Keratinocyte (primary cell): ENCODE data around the gene EQTN. TPM values are rescaled to one million over a fixed set of nuclear protein-coding genes. Genes with fewer than 3 reads are reported as not detected.

Source experiments
- DNase-seq: peaks from one replicate; pipeline ENCODE4 v3.0.0-alpha.2; 2011; ENCODE audit warnings: low read depth, missing footprints, low spot score
- FAIRE-seq: peaks from 2 replicates; lab custom pipeline; 2011; peaks lifted over from hg19 to GRCh38; lab: Jason Lieb, UNC
- H2AFZ ChIP-seq: 2 replicates; pipeline ENCODE4 v1.6.0; 2012; ENCODE audit warnings: low read length, control low read depth, inconsistent platforms; ENCODE audit not compliant: control insufficient read depth
- H3K27ac ChIP-seq: 2 replicates; pipeline ENCODE4 v1.5.1; 2011; ENCODE audit warnings: low read length; ENCODE audit not compliant: control insufficient read depth, insufficient read depth
- H3K27me3 ChIP-seq: 3 replicates; pipeline ENCODE4 v1.6.0; 2011; ENCODE audit warnings: low read length; ENCODE audit not compliant: control insufficient read depth, insufficient read depth; ENCODE audit errors: extremely low read depth
- H3K36me3 ChIP-seq, 2 experiments: 2 replicates in 1 of 2; 3 replicates in 1 of 2; pipeline ENCODE4 v1.5.1; 2011; ENCODE audit warnings: low read length in 2 of 2, mild to moderate bottlenecking in 1 of 2; ENCODE audit not compliant: control insufficient read depth in 2 of 2, insufficient read depth in 2 of 2; ENCODE audit errors: extremely low read depth in 1 of 2
- H3K4me1 ChIP-seq: 3 replicates; pipeline ENCODE4 v1.5.1; 2011; ENCODE audit warnings: low read length; ENCODE audit not compliant: control insufficient read depth, insufficient read depth; ENCODE audit errors: extremely low read depth
- H3K4me2 ChIP-seq: 3 replicates; pipeline ENCODE4 v1.6.0; 2011; ENCODE audit warnings: low read depth, low read length; ENCODE audit not compliant: control insufficient read depth, insufficient read depth; ENCODE audit errors: extremely low read depth
- H3K4me3 ChIP-seq, 3 experiments: fragments of 200-600 bp in 1 of 3; sonication (generic) in 1 of 3; 2 replicates in 2 of 3; 3 replicates in 1 of 3; pipeline ENCODE4 v1.5.1; 2011 to 2016; ENCODE audit warnings: low read length in 3 of 3, mild to moderate bottlenecking in 3 of 3, control low read depth in 2 of 3, inconsistent platforms in 1 of 3, low read depth in 1 of 3, mixed read lengths in 1 of 3, mixed run types in 1 of 3, moderate library complexity in 1 of 3; ENCODE audit not compliant: control insufficient read depth in 2 of 3, insufficient read depth in 2 of 3; ENCODE audit errors: extremely low read depth in 1 of 3
- H3K79me2 ChIP-seq: 2 replicates; pipeline ENCODE4 v1.6.0; 2012; ENCODE audit warnings: low read length; ENCODE audit not compliant: control insufficient read depth, insufficient read depth
- H3K9ac ChIP-seq: 3 replicates; pipeline ENCODE4 v1.6.0; 2011; ENCODE audit warnings: low read length; ENCODE audit not compliant: control insufficient read depth, insufficient read depth; ENCODE audit errors: extremely low read depth
- H3K9me1 ChIP-seq: 3 replicates; pipeline ENCODE4 v1.6.0; 2011; ENCODE audit warnings: low read length; ENCODE audit not compliant: control insufficient read depth, insufficient read depth; ENCODE audit errors: extremely low read depth
- H3K9me3 ChIP-seq: 2 replicates; pipeline ENCODE4 v1.5.1; 2012; ENCODE audit warnings: low read depth, low read length; ENCODE audit not compliant: control insufficient read depth
- H4K20me1 ChIP-seq: 3 replicates; pipeline ENCODE4 v1.6.0; 2011; ENCODE audit warnings: low read length; ENCODE audit not compliant: control insufficient read depth, insufficient read depth; ENCODE audit errors: extremely low read depth
- EZH2 ChIP-seq: IDR thresholded peaks from one replicate; pipeline ENCODE4 v1.6.1; 2012; ENCODE audit warnings: inconsistent platforms, mild to moderate bottlenecking, low read length, moderate library complexity
- dilution Hi-C: fragments of 300-500 bp; cut with MboI; formaldehyde crosslinking; loops from one replicate; pipeline ENCODE4 v1.7.0; 2020; ENCODE audit warnings: low sequenced_read_pairs; ENCODE audit not compliant: extremely low pct_ligation_motif_present
- polyA plus RNA-seq, 5 experiments: library from polyadenylated mRNA; depleted of rRNA in 3 of 5; stranded (reverse) in 3 of 5; stranded (forward) in 1 of 5; unstranded in 1 of 5; fragments of >200 nt; gene quantifications; 1 replicate in 1 of 5; 2 replicates in 3 of 5; 3 replicates in 1 of 5; pipeline versions ENCODE4 v1.2.1 to v1.2.3, GENCODE V29; 2011 to 2012; ENCODE audit warnings: missing spikeins in 2 of 5, low read depth in 1 of 5, low replicate concordance in 1 of 5
- TF ChIP-seq, protein P1 (sequence below), 3 experiments: IDR thresholded peaks in 1 of 3; conservative IDR thresholded peaks in 1 of 3; optimal IDR thresholded peaks in 1 of 3; 2 replicates in 2 of 3; 3 replicates in 1 of 3; pipeline versions ENCODE3 to v1.5.1; 2011; ENCODE audit warnings: low read length in 3 of 3, mild to moderate bottlenecking in 3 of 3, moderate library complexity in 2 of 3, control low read depth in 1 of 3, inconsistent platforms in 1 of 3; ENCODE audit not compliant: insufficient read depth in 2 of 3; ENCODE audit errors: extremely low read depth in 1 of 3

The EQTN gene
- polyA plus RNA-seq, 1 donor (not counting 4 experiments of a cell fraction or from before 2014, with no cell fraction given), result 0.21 TPM

DNA sequence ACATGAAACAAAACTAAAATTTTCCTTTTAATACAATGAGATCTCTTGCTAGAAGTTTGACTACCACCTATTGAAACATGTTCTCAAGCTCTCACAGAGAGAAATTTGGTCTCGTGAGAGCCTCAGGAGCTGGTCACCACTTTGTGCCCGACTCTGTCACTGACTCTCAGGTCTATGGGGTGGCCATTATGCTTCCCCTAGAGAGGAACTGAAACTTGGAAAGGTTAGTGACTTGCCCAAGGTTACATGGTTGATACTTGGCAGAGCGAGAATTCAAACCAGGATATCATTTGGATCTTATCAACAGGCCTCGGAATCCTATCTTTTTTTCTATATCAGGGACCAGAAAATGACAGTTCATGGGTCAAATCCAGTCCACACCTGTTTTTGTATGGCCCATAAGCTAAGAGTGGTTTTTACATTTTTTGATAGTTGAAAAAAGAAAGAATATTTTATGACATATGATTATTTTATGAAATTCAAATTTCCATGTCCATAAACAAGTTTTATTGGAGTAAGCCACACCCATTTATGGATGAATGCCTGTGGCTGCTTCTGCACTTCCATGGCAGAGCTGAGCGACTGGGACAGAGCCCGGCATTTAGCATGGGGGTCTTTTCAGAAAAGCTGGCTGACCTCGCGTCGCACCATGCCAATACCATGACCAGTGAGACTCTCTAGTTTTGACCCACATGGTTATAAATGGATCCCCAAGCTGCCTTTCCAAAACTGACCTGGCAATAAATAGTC lies 44.8 kb upstream of the EQTN start:
- DNase-seq, result no peak
- no peak for FAIRE-seq
- no peak overlapping the region for H3K4me2 ChIP-seq
- no peak overlapping the region for H2AFZ ChIP-seq
- no peaks in the 10 kb centered on the region for H3K9me1 ChIP-seq
- no peak overlapping the region for H3K9ac ChIP-seq
- TF ChIP-seq, protein P1, sequence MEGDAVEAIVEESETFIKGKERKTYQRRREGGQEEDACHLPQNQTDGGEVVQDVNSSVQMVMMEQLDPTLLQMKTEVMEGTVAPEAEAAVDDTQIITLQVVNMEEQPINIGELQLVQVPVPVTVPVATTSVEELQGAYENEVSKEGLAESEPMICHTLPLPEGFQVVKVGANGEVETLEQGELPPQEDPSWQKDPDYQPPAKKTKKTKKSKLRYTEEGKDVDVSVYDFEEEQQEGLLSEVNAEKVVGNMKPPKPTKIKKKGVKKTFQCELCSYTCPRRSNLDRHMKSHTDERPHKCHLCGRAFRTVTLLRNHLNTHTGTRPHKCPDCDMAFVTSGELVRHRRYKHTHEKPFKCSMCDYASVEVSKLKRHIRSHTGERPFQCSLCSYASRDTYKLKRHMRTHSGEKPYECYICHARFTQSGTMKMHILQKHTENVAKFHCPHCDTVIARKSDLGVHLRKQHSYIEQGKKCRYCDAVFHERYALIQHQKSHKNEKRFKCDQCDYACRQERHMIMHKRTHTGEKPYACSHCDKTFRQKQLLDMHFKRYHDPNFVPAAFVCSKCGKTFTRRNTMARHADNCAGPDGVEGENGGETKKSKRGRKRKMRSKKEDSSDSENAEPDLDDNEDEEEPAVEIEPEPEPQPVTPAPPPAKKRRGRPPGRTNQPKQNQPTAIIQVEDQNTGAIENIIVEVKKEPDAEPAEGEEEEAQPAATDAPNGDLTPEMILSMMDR (optimal IDR thresholded peaks at IDR 0.05 in 1 of 3, IDR thresholded peaks at IDR 0.05 in 1 of 3, conservative IDR thresholded peaks at IDR 0.05 in 1 of 3; ENCODE audit: extremely low read depth in 1 of 3, insufficient read depth in 2 of 3, low read length in 3 of 3), result no peak
- peaks cover 3 to 8% of the 10 kb centered on the region in 2 experiments for H3K36me3 ChIP-seq
- no peak overlapping the region for H3K4me3 ChIP-seq
- H4K20me1 ChIP-seq, result no peaks in the 10 kb centered on the region
- H3K27ac ChIP-seq, result no peak overlapping the region
- dilution Hi-C loops, result loop anchor here (25.0 kb wide), 1 partner anchor 196 kb away; the partner anchor contains the start of gene MOB3B
- peaks cover 14% of the 10 kb centered on the region for H3K79me2 ChIP-seq
- H3K9me3 ChIP-seq, result no peaks in the 10 kb centered on the region
- peaks cover 16% of the 10 kb centered on the region for H3K4me1 ChIP-seq
- H3K27me3 ChIP-seq, result no peaks in the 10 kb centered on the region

GRCh38 chr9:27340961-27341511 lies 44.1 kb upstream of the EQTN start:
- dilution Hi-C loops, result loop anchor here (25.0 kb wide), 1 partner anchor 196 kb away; the partner anchor contains the start of gene MOB3B
- FAIRE-seq, result no peak
- H3K27ac ChIP-seq, result no peak overlapping the region

More at GRCh38 chr9:27340961-27341511, 44.1 kb upstream of the EQTN start:
- no peaks in the 10 kb centered on the region for H3K9me1 ChIP-seq
- H3K4me2 ChIP-seq, result no peak overlapping the region
- peaks cover 3 to 8% of the 10 kb centered on the region in 2 experiments for H3K36me3 ChIP-seq
- H2AFZ ChIP-seq, result no peak overlapping the region
- H3K27me3 ChIP-seq, result no peaks in the 10 kb centered on the region
- peaks cover 15% of the 10 kb centered on the region for H3K4me1 ChIP-seq
- H3K4me3 ChIP-seq, result no peak overlapping the region
- H3K9me3 ChIP-seq, result no peaks in the 10 kb centered on the region
- no peaks in the 10 kb centered on the region for H4K20me1 ChIP-seq
- no peak for DNase-seq
- TF ChIP-seq EZH2, result no peak
- TF ChIP-seq, protein P1 (optimal IDR thresholded peaks at IDR 0.05 in 1 of 3, IDR thresholded peaks at IDR 0.05 in 1 of 3, conservative IDR thresholded peaks at IDR 0.05 in 1 of 3; ENCODE audit: extremely low read depth in 1 of 3, insufficient read depth in 2 of 3, low read length in 3 of 3), result no peak
- H3K79me2 ChIP-seq, result peaks cover 14% of the 10 kb centered on the region
- no peak overlapping the region for H3K9ac ChIP-seq
